Measurements from ENCODE around the gene LEAP2. TPM values are rescaled to one million over a fixed set of nuclear protein-coding genes. Genes with fewer than 3 reads are reported as not detected.

Gene LEAP2
- total and polyA plus RNA-seq, 12 donors = 0.49 to 3.9 (median 0.92) TPM

- peak in 1 of 8 donors; percentile 11 for ATAC-seq
- Histone ChIP-seq H3K27me3 (no peaks in the 10 kb centered on the region), H3K9me3 (no peaks in the 10 kb centered on the region), H3K4me3 (no peak overlapping the region), H3K36me3 (peaks cover 0 to 88% (median 15%) of the 10 kb centered on the region in 9 donors), H3K27ac (no peak overlapping the region), H3K4me1 (peaks cover 0 to 6% (median 0%) of the 10 kb centered on the region in 9 donors)
- TF ChIP-seq CTCF (IDR thresholded peaks at IDR 0.05) = no peak
- WGBS, 2 donors = 90% methylated on average over 5 of the region's 5 CpGs
- no peak for DNase-seq
- intact Hi-C loops (cut with DNase I) = no loop called here
Measured at GRCh38 chr5:132915681-132916080, 42.2 kb downstream of the LEAP2 start.

- TF ChIP-seq CTCF (IDR thresholded peaks at IDR 0.05) = no peak
- H3K27ac ChIP-seq = no peak overlapping the region
- no peaks in the 10 kb centered on the region for H3K9me3 ChIP-seq
- H3K27me3 ChIP-seq = no peaks in the 10 kb centered on the region
- intact Hi-C loops (cut with DNase I) = no loop called here
- H3K36me3 ChIP-seq = peaks cover 0 to 89% (median 19%) of the 10 kb centered on the region in 9 donors
- H3K4me3 ChIP-seq = no peak overlapping the region
- 99 to 100% methylated on average over 3 of the region's 3 CpGs for WGBS, 2 donors
- peaks cover 0 to 6% (median 0%) of the 10 kb centered on the region in 9 donors for H3K4me1 ChIP-seq
- ATAC-seq (no peak), DNase-seq (no peak)
Measured at GRCh38 chr5:132916086-132916485, 42.6 kb downstream of the LEAP2 start.

Other genes with a start within 250 kb of the LEAP2 start
- under 1 TPM in 1 of 10 donors, not detected in 9; 0.51 TPM for gene IL13, start 215.5 kb upstream of the LEAP2 start, total RNA-seq
- under 1 TPM in 1 of 2 donors, not detected in 1; 0.01 TPM for gene IL13, start 215.5 kb upstream of the LEAP2 start, polyA plus RNA-seq
- not detected for gene IL4, start 199.7 kb upstream of the LEAP2 start, total RNA-seq
- gene IL4, start 199.7 kb upstream of the LEAP2 start, polyA plus RNA-seq = not detected
- 10 to 100 TPM; 10.1 to 18.6 (median 13.1) TPM for gene KIF3A, start 136.1 kb upstream of the LEAP2 start, total RNA-seq
- gene KIF3A, start 136.1 kb upstream of the LEAP2 start, polyA plus RNA-seq = 10 to 100 TPM in 1 of 2 donors, 1 to 10 TPM in 1; 2.2 to 10.0 TPM
- gene CCNI2, start 126.2 kb upstream of the LEAP2 start, total RNA-seq = under 1 TPM in 4 of 10 donors, not detected in 6; 0.09 to 0.75 (median 0.22) TPM
- gene CCNI2, start 126.2 kb upstream of the LEAP2 start, polyA plus RNA-seq = under 1 TPM in 1 of 2 donors, not detected in 1; 0.01 TPM
- 10 to 100 TPM; 23.5 to 41.8 (median 31.2) TPM for gene SEPTIN8, start 96.4 kb upstream of the LEAP2 start, total RNA-seq
- 10 to 100 TPM; 11.3 to 26.6 TPM for gene SEPTIN8, start 96.4 kb upstream of the LEAP2 start, polyA plus RNA-seq
- gene SOWAHA, start 60.4 kb upstream of the LEAP2 start, total RNA-seq = under 1 TPM in 4 of 10 donors, not detected in 6; 0.08 to 0.19 (median 0.13) TPM
- gene SOWAHA, start 60.4 kb upstream of the LEAP2 start, polyA plus RNA-seq = under 1 TPM in 1 of 2 donors, not detected in 1; 0.07 TPM
- gene SHROOM1, start 43.0 kb upstream of the LEAP2 start, total RNA-seq = 1 to 10 TPM; 3.2 to 6.4 (median 4.1) TPM
- 10 to 100 TPM in 1 of 2 donors, 1 to 10 TPM in 1; 3.5 to 10.8 TPM for gene SHROOM1, start 43.0 kb upstream of the LEAP2 start, polyA plus RNA-seq
- gene GDF9, start 7.2 kb upstream of the LEAP2 start, total RNA-seq = under 1 TPM; 0.18 to 0.82 (median 0.43) TPM
- under 1 TPM in 1 of 2 donors, not detected in 1; 0.10 TPM for gene GDF9, start 7.2 kb upstream of the LEAP2 start, polyA plus RNA-seq
- gene UQCRQ, start 7.0 kb upstream of the LEAP2 start, total RNA-seq = 1,000 to 10,000 TPM; 1,190 to 1,962 (median 1,754) TPM
- 1,000 to 10,000 TPM in 1 of 2 donors, 100 to 1,000 TPM in 1; 824 to 1,591 TPM for gene UQCRQ, start 7.0 kb upstream of the LEAP2 start, polyA plus RNA-seq
- gene AFF4, start 90.0 kb downstream of the LEAP2 start, total RNA-seq = 10 to 100 TPM; 35.2 to 63.8 (median 53.3) TPM
- gene AFF4, start 90.0 kb downstream of the LEAP2 start, polyA plus RNA-seq = 1 to 10 TPM; 7.0 to 9.3 TPM
- 10 to 100 TPM; 12.2 to 22.4 (median 19.4) TPM for gene ZCCHC10, start 152.9 kb downstream of the LEAP2 start, total RNA-seq
- 10 to 100 TPM; 15.4 to 29.9 TPM for gene ZCCHC10, start 152.9 kb downstream of the LEAP2 start, polyA plus RNA-seq
- 100 to 1,000 TPM in 6 of 10 donors, 10 to 100 TPM in 4; 79.6 to 156 (median 111) TPM for gene HSPA4, start 178.3 kb downstream of the LEAP2 start, total RNA-seq
- gene HSPA4, start 178.3 kb downstream of the LEAP2 start, polyA plus RNA-seq = 100 to 1,000 TPM in 1 of 2 donors, 10 to 100 TPM in 1; 44.9 to 179 TPM